Germinal center (tissue), 1 donor: ENCODE data around the gene CD226.

Experiments used
- DNase-seq: peaks from one replicate; pipeline ENCODE4 v3.0.0; 2012; ENCODE audit warnings: mixed read lengths, low spot score

The CD226 gene

GRCh38 chr18:69814861-69815385, 132.8 kb downstream of the CD226 start:
- no peak for DNase-seq

GRCh38 chr18:69813559-69813958, 134.1 kb downstream of the CD226 start:
- no peak for DNase-seq

- DNase-seq = no peak
These were observed 139.3 kb downstream of the CD226 start for GRCh38 chr18:69808399-69808798.

GRCh38 chr18:69804776-69805501, 142.7 kb downstream of the CD226 start:
- no peak for DNase-seq
